Ectodermal cell (in vitro differentiated cells): ENCODE measurements around the gene MAGED2. TPM values are rescaled to one million over a fixed set of nuclear protein-coding genes. Genes with fewer than 3 reads are reported as not detected.
"Not testable (repeated sequence)": the region's sequence is repeated elsewhere in the genome, so short reads cannot be mapped to it uniquely, and the experiment has no call there.

Source experiments
- H3K27ac ChIP-seq: 2 replicates; pipeline ENCODE4 v1.7.0; 2013; ENCODE audit warnings: mild to moderate bottlenecking, low read depth, low read length; ENCODE audit not compliant: insufficient read depth, poor library complexity, severe bottlenecking
- H3K27me3 ChIP-seq: 2 replicates; pipeline ENCODE4 v1.7.0; 2013; ENCODE audit warnings: mild to moderate bottlenecking, low read length; ENCODE audit not compliant: insufficient read depth, control insufficient read depth, poor library complexity, severe bottlenecking
- H3K36me3 ChIP-seq: one replicate; pipeline ENCODE4 v1.7.0; 2013; ENCODE audit warnings: low read length; ENCODE audit not compliant: control insufficient read depth, insufficient read depth
- H3K4me1 ChIP-seq: one replicate; pipeline ENCODE4 v1.7.0; 2013; ENCODE audit warnings: low read length; ENCODE audit not compliant: control insufficient read depth, insufficient read depth
- H3K4me3 ChIP-seq: 2 replicates; pipeline ENCODE4 v1.7.0; 2013; ENCODE audit warnings: low read depth, low read length, control low read depth; ENCODE audit not compliant: insufficient read depth
- H3K9me3 ChIP-seq: 2 replicates; pipeline ENCODE4 v1.7.0; 2013; ENCODE audit warnings: mild to moderate bottlenecking, low read length, moderate library complexity; ENCODE audit not compliant: control insufficient read depth
- WGBS, 2 experiments: methylation state at CpG; one replicate each; pipeline ENCODE4 v1.1.7; 2013; ENCODE audit warnings: missing lambda C conversion rate in 2 of 2; 5-methylcytosine and 5-hydroxymethylcytosine counted together
- polyA plus RNA-seq, 4 experiments: library from polyadenylated mRNA; stranded (reverse); fragments of 50-300 nt; gene quantifications; one replicate each; pipeline ENCODE4 v1.2.3, GENCODE V29; 2013

MAGED2 gene
- 313 TPM for polyA plus RNA-seq (2013, experiment 1 of 4)
- 307 TPM for polyA plus RNA-seq (2013, experiment 2 of 4)
- 247 TPM for polyA plus RNA-seq (2013, experiment 3 of 4)
- 262 TPM for polyA plus RNA-seq (2013, experiment 4 of 4)

- WGBS, 2 experiments = 1 to 2% methylated on average over 17 of the region's 17 CpGs
- H3K27ac ChIP-seq = peak within 1 kb of the TSS; percentile 98
- no peaks in the 10 kb centered on the region for H3K9me3 ChIP-seq
- no peaks in the 10 kb centered on the region for H3K27me3 ChIP-seq
- no peaks in the 10 kb centered on the region for H3K4me1 ChIP-seq
- H3K4me3 ChIP-seq = peak within 1 kb of the TSS; percentile 69
- H3K36me3 ChIP-seq = peaks cover 18% of the 10 kb centered on the region
These were observed at the start of gene MAGED2 for GRCh38 chrX:54807524-54808108. Gene MAGED2 (plus strand): TSS chrX:54807745. CDS start chrX:54809332, 1,587 bp downstream.

DNA sequence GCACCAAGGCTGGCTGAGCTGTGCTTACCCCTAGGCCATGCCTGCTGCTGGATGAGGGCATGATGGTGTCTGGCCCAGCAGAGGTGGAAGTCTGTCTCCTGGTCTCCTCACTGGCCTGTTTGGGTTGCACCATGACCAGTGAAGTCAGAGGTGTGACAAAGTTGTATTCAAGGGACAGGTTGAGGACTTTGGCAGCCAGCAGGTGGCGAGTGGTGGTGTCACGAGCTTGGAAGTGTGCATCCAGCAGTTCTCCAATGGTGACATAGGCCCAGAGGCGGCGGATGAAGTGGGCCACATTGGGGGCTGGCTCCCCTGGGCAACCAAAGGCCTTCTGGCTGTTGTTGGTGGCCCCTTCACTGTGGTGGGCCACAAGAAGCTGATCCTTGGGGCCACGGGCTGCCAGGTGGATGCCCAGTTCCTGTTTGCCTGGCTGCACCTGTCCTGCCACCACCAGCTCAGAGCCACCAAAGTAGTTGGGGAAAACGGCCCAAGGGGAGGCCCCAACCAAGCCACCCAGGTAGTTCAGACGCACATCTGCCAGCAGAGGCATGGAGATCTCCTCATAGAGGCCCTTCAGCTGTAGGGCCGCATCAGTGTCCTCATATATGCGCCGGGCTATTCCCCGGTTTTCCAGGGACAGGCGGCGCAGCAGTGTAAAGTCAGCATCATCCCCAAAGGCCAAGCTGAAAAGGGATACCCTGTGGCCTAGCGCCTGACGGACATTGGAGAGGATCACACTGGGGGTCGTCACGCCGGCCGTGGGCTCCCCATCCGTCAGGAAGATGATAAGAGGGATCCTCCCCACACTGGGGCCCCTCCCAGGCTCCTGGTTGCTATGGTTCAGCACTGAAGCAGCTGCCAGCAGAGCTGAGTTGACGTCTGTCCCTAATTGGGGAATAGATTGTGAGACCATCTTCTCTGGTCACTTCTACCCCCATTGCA lies 49.2 kb upstream of the MAGED2 start:
- no peak overlapping the region for H3K27ac ChIP-seq
- no peaks in the 10 kb centered on the region for H3K27me3 ChIP-seq
- H3K9me3 ChIP-seq = no peaks in the 10 kb centered on the region
- H3K36me3 ChIP-seq = no peaks in the 10 kb centered on the region
- 93 to 96% methylated on average over 21 of the region's 21 CpGs for WGBS, 2 experiments
- no peak overlapping the region for H3K4me3 ChIP-seq
- H3K4me1 ChIP-seq = no peaks in the 10 kb centered on the region

GRCh38 chrX:54774391-54775094 lies 33.0 kb upstream of the MAGED2 start:
- H3K4me3 ChIP-seq, H3K9me3 ChIP-seq, H3K27me3 ChIP-seq, H3K36me3 ChIP-seq, H3K4me1 ChIP-seq: not testable (repeated sequence)
- peak overlapping the region; percentile 74 for H3K27ac ChIP-seq
- 45 to 67% methylated on average over 1 of the region's 2 CpGs for WGBS, 2 experiments

DNA sequence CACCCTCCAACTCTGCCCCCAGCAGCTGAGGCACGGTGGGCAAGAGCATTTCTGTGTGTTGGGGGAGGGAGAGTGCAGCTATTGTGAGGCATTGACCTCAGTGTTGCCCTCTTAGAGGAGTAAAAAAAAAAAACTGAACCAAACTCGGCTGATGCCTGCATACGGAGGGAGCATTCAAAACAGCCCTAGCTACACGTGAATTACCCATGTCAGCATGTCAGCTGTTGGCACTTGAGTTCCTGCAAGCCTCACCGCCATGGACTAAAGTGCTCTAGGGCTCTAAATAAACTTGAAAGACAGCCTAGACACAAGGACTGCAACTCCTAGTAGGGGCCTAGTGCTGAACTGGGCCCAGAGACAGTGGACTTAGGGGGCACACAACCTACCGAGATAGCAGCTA lies 31.5 kb upstream of the MAGED2 start:
- no peaks in the 10 kb centered on the region for H3K27me3 ChIP-seq
- H3K27ac ChIP-seq = no peak overlapping the region
- no peaks in the 10 kb centered on the region for H3K36me3 ChIP-seq
- H3K4me3 ChIP-seq = no peak overlapping the region
- WGBS, 2 experiments = 77 to 83% methylated on average over 6 of the region's 6 CpGs
- peaks cover 3% of the 10 kb centered on the region for H3K4me1 ChIP-seq
- no peaks in the 10 kb centered on the region for H3K9me3 ChIP-seq

- H3K36me3 ChIP-seq = no peaks in the 10 kb centered on the region
- WGBS, 2 experiments = 96 to 97% methylated on average over 5 to 6 of the region's 6 CpGs
- no peak overlapping the region for H3K4me3 ChIP-seq
- H3K27me3 ChIP-seq = no peaks in the 10 kb centered on the region
- H3K9me3 ChIP-seq = no peaks in the 10 kb centered on the region
- H3K4me1 ChIP-seq = peaks cover 3% of the 10 kb centered on the region
- no peak overlapping the region for H3K27ac ChIP-seq
These were observed 30.4 kb upstream of the MAGED2 start for GRCh38 chrX:54776987-54777672.

- Histone ChIP-seq H3K4me3 (no peak overlapping the region), H3K27me3 (no peaks in the 10 kb centered on the region), H3K36me3 (no peaks in the 10 kb centered on the region), H3K27ac (no peak overlapping the region), H3K4me1 (no peaks in the 10 kb centered on the region), H3K9me3 (no peaks in the 10 kb centered on the region)
- 56 to 65% methylated on average over 4 of the region's 4 CpGs for WGBS, 2 experiments
These were observed 21.6 kb upstream of the MAGED2 start for GRCh38 chrX:54785901-54786300.

- Histone ChIP-seq H3K36me3 (no peaks in the 10 kb centered on the region), H3K27me3 (no peaks in the 10 kb centered on the region), H3K4me3 (no peak overlapping the region), H3K27ac (no peak overlapping the region), H3K9me3 (no peaks in the 10 kb centered on the region), H3K4me1 (no peaks in the 10 kb centered on the region)
- WGBS, 2 experiments = 75 to 77% methylated on average over 1 to 2 of the region's 2 CpGs
These were observed 20.6 kb upstream of the MAGED2 start for GRCh38 chrX:54786967-54787366.

DNA sequence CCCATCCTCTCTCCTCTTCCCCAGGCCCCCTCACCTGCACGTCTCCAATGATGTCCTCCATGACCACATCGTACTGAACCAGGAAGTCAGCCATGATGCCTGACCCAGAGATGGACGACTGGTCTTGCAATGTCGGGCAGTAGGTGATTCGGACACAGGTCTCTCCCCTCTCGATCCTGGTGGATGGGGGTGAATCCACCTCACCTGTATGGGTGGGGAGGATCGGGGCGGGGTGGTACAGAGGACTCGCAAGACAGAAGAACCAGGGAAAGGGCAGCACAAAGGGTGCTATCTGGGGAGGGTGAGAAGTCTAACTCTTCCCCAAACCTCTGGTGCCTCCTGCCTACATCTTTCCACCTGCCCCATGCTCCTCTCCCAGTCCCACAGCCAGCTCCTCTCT lies 19.1 kb upstream of the MAGED2 start:
- Histone ChIP-seq H3K36me3 (no peaks in the 10 kb centered on the region), H3K27ac (no peak overlapping the region), H3K4me1 (no peaks in the 10 kb centered on the region), H3K4me3 (no peak overlapping the region), H3K9me3 (no peaks in the 10 kb centered on the region), H3K27me3 (no peaks in the 10 kb centered on the region)
- WGBS, 2 experiments = 94 to 95% methylated on average over 7 to 9 of the region's 9 CpGs

GRCh38 chrX:54789405-54789804 lies 18.1 kb upstream of the MAGED2 start:
- WGBS, 2 experiments = 80 to 81% methylated on average over 2 of the region's 5 CpGs
- not testable (repeated sequence) for H3K4me1 ChIP-seq, H3K9me3 ChIP-seq, H3K36me3 ChIP-seq, H3K27ac ChIP-seq, H3K4me3 ChIP-seq, H3K27me3 ChIP-seq
